ENCODE data around the gene RPS6KL1.

Gene RPS6KL1

DNA sequence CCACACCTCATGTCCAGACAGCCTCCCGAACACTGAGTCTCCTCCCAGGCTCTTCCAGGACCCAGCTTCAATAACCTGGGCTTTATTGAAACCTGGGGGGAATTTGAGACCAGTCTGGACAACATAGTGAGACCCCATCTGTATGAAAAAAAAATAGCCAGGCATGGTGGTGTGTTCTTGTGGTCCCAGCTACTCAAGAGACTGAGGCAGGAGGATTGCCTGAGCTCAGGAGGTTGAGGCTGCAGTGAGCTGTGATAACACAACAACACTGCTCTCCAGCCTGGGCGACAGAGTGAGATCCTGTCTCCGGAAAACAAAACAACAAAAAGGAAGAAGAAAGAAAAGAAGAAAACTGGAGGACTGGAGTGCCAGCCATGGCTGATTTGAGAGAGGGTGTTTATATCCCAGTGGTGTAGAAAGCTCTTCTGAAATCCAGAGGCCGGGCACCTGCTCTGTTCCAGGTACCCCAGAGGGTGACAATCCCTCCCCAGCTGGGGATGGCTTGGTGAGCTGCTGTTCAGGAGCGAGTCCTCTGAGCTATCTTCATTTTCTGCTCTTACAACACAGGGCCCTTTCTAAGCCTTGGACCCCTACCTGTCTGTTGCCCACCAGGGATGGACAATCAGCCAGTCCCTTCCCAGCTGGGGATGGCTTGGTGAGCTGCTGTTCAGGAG is 38.3 kb upstream of the RPS6KL1 start:
- no peak for DNase-seq
- WGBS, result 87% methylated on average over 4 of the region's 5 CpGs
- Histone ChIP-seq H3K9me3 (ENCODE audit: control insufficient read depth, low read length) (no peaks in the 10 kb centered on the region), H2AFZ (ENCODE audit: low read depth, low read length) (no peak overlapping the region), H2BK5ac (ENCODE audit: low read depth, low read length, poor library complexity, severe bottlenecking) (no peak overlapping the region), H3K4ac (ENCODE audit: low read depth in 1 of 2, low read length in 2 of 2) (no peak overlapping the region), H3K18ac (ENCODE audit: low read depth in 1 of 2, low read length in 2 of 2) (no peak overlapping the region), H3K4me2 (ENCODE audit: low read length, poor library complexity, severe bottlenecking) (no peak overlapping the region), H2BK15ac (ENCODE audit: low read depth, poor library complexity, severe bottlenecking) (no peak overlapping the region), H3K23ac (ENCODE audit: low read length in 2 of 2) (no peak overlapping the region), H3K27me3 (ENCODE audit: control insufficient read depth in 1 of 2, insufficient read depth in 1 of 2, low read length in 2 of 2) (peaks cover 0 to 4% of the 10 kb centered on the region in 2 experiments), H2AK5ac (ENCODE audit: low read length, severe bottlenecking) (no peak overlapping the region), H2BK120ac (ENCODE audit: low read depth, low read length) (no peak overlapping the region), H3K9ac (ENCODE audit: low read length) (no peak overlapping the region), H3K4me1 (ENCODE audit: control insufficient read depth, insufficient read depth, low read depth, low read length) (no peaks in the 10 kb centered on the region), H3K27ac (ENCODE audit: low read length, poor library complexity, severe bottlenecking) (no peak overlapping the region), H3K14ac (ENCODE audit: low read length in 2 of 2) (no peak overlapping the region), H2BK12ac (ENCODE audit: low read length in 2 of 2) (no peak overlapping the region), H3K36me3 (ENCODE audit: control insufficient read depth in 1 of 2, insufficient read depth in 2 of 2, low read depth in 1 of 2, low read length in 2 of 2) (no peaks in the 10 kb centered on the region), H4K8ac (ENCODE audit: low read length) (no peak overlapping the region), H3K4me3 (ENCODE audit: insufficient read depth in 1 of 2, low read depth in 1 of 2, low read length in 2 of 2) (no peak overlapping the region), H4K91ac (ENCODE audit: low read length) (no peak overlapping the region), H3K79me1 (replicated peaks; ENCODE audit: low read length, poor library complexity, severe bottlenecking) (no peaks in the 10 kb centered on the region)

DNA sequence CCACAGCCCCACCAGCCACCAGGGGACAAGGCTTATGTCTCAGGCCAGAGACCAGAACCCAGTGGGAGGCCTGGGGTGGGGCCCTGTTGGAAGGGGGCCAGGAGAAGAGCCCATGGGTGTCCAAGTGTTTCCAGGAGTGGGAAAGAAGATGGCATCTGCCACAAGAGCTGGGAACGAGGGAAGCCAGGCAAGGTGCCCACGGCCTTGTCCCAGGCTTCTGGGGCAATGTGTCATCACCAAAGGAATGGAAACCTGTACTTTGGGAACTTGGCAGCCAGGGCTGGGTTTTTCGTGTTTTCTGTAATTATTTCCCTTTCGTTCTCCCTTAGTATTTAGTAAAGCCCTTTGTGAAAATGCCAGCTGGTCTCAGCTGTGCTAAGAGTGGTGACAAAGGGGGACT is 37.7 kb upstream of the RPS6KL1 start:
- H3K14ac ChIP-seq (ENCODE audit: low read length in 2 of 2), result no peak overlapping the region
- H2BK5ac ChIP-seq (ENCODE audit: low read depth, low read length, poor library complexity, severe bottlenecking), result no peak overlapping the region
- H3K27ac ChIP-seq (ENCODE audit: low read length, poor library complexity, severe bottlenecking), result no peak overlapping the region
- no peak overlapping the region for H3K23ac ChIP-seq (ENCODE audit: low read length in 2 of 2)
- 95% methylated on average over 4 of the region's 4 CpGs for WGBS
- no peak overlapping the region for H2AFZ ChIP-seq (ENCODE audit: low read depth, low read length)
- no peak overlapping the region for H2BK120ac ChIP-seq (ENCODE audit: low read depth, low read length)
- H3K27me3 ChIP-seq (ENCODE audit: control insufficient read depth in 1 of 2, insufficient read depth in 1 of 2, low read length in 2 of 2), result peaks cover 0 to 4% of the 10 kb centered on the region in 2 experiments
- no peaks in the 10 kb centered on the region for H3K79me1 ChIP-seq (replicated peaks; ENCODE audit: low read length, poor library complexity, severe bottlenecking)
- H2BK15ac ChIP-seq (ENCODE audit: low read depth, poor library complexity, severe bottlenecking), result no peak overlapping the region
- peaks cover 4% of the 10 kb centered on the region for H3K4me1 ChIP-seq (ENCODE audit: control insufficient read depth, insufficient read depth, low read depth, low read length)
- no peak overlapping the region for H2AK5ac ChIP-seq (ENCODE audit: low read length, severe bottlenecking)
- H3K4me2 ChIP-seq (ENCODE audit: low read length, poor library complexity, severe bottlenecking), result no peak overlapping the region
- H2BK12ac ChIP-seq (ENCODE audit: low read length in 2 of 2), result no peak overlapping the region
- no peak overlapping the region for H3K4ac ChIP-seq (ENCODE audit: low read depth in 1 of 2, low read length in 2 of 2)
- no peaks in the 10 kb centered on the region for H3K36me3 ChIP-seq (ENCODE audit: control insufficient read depth in 1 of 2, insufficient read depth in 2 of 2, low read depth in 1 of 2, low read length in 2 of 2)
- no peak overlapping the region for H4K8ac ChIP-seq (ENCODE audit: low read length)
- no peak for DNase-seq
- no peaks in the 10 kb centered on the region for H3K9me3 ChIP-seq (ENCODE audit: control insufficient read depth, low read length)
- no peak overlapping the region for H3K9ac ChIP-seq (ENCODE audit: low read length)
- no peak overlapping the region for H4K91ac ChIP-seq (ENCODE audit: low read length)
- no peak overlapping the region for H3K18ac ChIP-seq (ENCODE audit: low read depth in 1 of 2, low read length in 2 of 2)
- H3K4me3 ChIP-seq (ENCODE audit: insufficient read depth in 1 of 2, low read depth in 1 of 2, low read length in 2 of 2), result no peak overlapping the region

DNA sequence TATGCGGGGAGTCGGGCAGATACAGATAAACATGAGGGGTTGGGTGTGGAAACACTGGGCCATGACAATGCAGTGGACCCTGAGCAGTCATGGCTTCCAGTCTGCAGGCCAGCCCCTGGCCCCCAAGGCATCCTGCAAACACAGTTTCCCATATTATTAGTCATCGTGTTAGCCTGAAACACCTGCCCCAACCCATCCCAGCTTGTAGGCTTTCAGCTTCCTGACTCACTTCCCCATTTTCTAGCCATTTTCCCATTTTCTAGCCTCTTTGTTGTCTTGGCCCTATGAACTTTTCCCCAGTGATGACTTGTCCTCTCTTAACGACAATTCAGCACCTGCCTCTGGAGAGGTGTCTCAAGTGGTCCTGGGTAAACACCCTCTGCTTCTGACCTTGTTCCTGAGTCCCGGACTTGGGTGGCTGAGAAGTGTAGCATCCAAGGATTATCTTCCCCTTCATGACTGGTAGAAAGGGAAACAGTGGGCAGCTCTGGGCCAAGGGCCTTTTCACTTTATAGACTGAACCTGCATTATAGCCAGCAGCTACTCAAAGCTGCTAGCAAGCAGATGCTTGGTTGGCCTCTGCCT is 36.6 kb upstream of the RPS6KL1 start:
- H3K18ac ChIP-seq (ENCODE audit: low read depth in 1 of 2, low read length in 2 of 2), result no peak overlapping the region
- no peaks in the 10 kb centered on the region for H3K79me1 ChIP-seq (replicated peaks; ENCODE audit: low read length, poor library complexity, severe bottlenecking)
- H2BK5ac ChIP-seq (ENCODE audit: low read depth, low read length, poor library complexity, severe bottlenecking), result no peak overlapping the region
- no peak overlapping the region for H4K8ac ChIP-seq (ENCODE audit: low read length)
- no peak overlapping the region for H2BK120ac ChIP-seq (ENCODE audit: low read depth, low read length)
- peaks cover 14% of the 10 kb centered on the region for H3K4me1 ChIP-seq (ENCODE audit: control insufficient read depth, insufficient read depth, low read depth, low read length)
- H3K9ac ChIP-seq (ENCODE audit: low read length), result no peak overlapping the region
- DNase-seq, result no peak
- no peak overlapping the region for H3K23ac ChIP-seq (ENCODE audit: low read length in 2 of 2)
- no peak overlapping the region for H2AFZ ChIP-seq (ENCODE audit: low read depth, low read length)
- H3K27me3 ChIP-seq (ENCODE audit: control insufficient read depth in 1 of 2, insufficient read depth in 1 of 2, low read length in 2 of 2), result peaks cover 0 to 4% of the 10 kb centered on the region in 2 experiments
- H4K91ac ChIP-seq (ENCODE audit: low read length), result no peak overlapping the region
- H3K14ac ChIP-seq (ENCODE audit: low read length in 2 of 2), result no peak overlapping the region
- H3K9me3 ChIP-seq (ENCODE audit: control insufficient read depth, low read length), result no peaks in the 10 kb centered on the region
- H2BK12ac ChIP-seq (ENCODE audit: low read length in 2 of 2), result no peak overlapping the region
- H2AK5ac ChIP-seq (ENCODE audit: low read length, severe bottlenecking), result no peak overlapping the region
- 91% methylated on average over 5 of the region's 5 CpGs for WGBS
- H3K27ac ChIP-seq (ENCODE audit: low read length, poor library complexity, severe bottlenecking), result no peak overlapping the region
- no peak overlapping the region for H3K4ac ChIP-seq (ENCODE audit: low read depth in 1 of 2, low read length in 2 of 2)
- no peak overlapping the region for H3K4me3 ChIP-seq (ENCODE audit: insufficient read depth in 1 of 2, low read depth in 1 of 2, low read length in 2 of 2)
- no peak overlapping the region for H3K4me2 ChIP-seq (ENCODE audit: low read length, poor library complexity, severe bottlenecking)
- no peaks in the 10 kb centered on the region for H3K36me3 ChIP-seq (ENCODE audit: control insufficient read depth in 1 of 2, insufficient read depth in 2 of 2, low read depth in 1 of 2, low read length in 2 of 2)
- H2BK15ac ChIP-seq (ENCODE audit: low read depth, poor library complexity, severe bottlenecking), result no peak overlapping the region

DNA sequence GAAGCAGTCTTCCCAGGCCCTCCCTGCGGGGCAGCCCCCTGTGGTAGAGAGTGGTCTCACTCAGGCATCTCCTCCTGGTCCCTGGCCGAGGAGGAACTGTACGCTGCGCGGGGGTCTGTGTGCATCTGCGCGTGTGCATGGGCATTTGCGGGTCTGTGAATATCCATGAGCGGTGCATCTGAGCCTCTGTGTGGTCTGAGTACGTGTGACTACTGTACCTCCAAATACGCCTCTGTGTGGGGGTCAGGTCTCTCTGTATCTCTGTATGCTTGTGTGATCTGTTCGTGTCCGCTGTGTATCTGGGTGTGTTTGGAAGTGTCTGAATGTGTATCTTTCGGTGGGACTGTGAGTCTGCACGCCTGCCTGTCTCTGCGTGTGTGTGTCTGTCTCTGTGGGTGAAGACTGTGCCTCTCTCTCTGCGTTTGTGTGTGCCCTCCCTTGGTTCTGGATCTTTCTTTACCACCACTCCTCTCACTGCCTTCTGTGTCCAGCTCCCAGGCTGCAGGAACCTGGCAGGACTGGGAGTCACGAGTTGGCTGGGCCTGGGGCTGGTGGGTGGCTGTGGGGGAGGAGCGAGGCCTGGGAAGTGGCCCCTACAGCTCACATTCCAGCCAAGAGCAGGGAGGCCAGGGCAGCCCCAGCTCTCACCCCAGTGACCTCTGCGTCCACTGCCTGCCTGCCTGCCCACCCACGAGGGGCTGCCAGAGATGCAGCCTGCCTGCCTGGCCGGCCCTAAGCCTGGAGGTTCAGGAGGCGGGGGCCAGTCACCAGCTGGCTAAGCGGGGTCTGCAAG is 33.4 kb upstream of the RPS6KL1 start:
- H3K9ac ChIP-seq (ENCODE audit: low read length), result no peak overlapping the region
- H2AFZ ChIP-seq (ENCODE audit: low read depth, low read length), result no peak overlapping the region
- H3K4ac ChIP-seq (ENCODE audit: low read depth in 1 of 2, low read length in 2 of 2), result peak overlapping the region; percentile 3 to 64
- H4K91ac ChIP-seq (ENCODE audit: low read length), result peak overlapping the region; percentile 74
- no peak overlapping the region for H3K23ac ChIP-seq (ENCODE audit: low read length in 2 of 2)
- peaks cover 4% of the 10 kb centered on the region for H3K79me1 ChIP-seq (replicated peaks; ENCODE audit: low read length, poor library complexity, severe bottlenecking)
- no peaks in the 10 kb centered on the region for H3K9me3 ChIP-seq (ENCODE audit: control insufficient read depth, low read length)
- H3K27ac ChIP-seq (ENCODE audit: low read length, poor library complexity, severe bottlenecking), result no peak overlapping the region
- peaks cover 0 to 7% of the 10 kb centered on the region in 2 experiments for H3K36me3 ChIP-seq (ENCODE audit: control insufficient read depth in 1 of 2, insufficient read depth in 2 of 2, low read depth in 1 of 2, low read length in 2 of 2)
- H3K4me1 ChIP-seq (ENCODE audit: control insufficient read depth, insufficient read depth, low read depth, low read length), result peaks cover 41% of the 10 kb centered on the region
- DNase-seq, result no peak
- H2AK5ac ChIP-seq (ENCODE audit: low read length, severe bottlenecking), result no peak overlapping the region
- H4K8ac ChIP-seq (ENCODE audit: low read length), result peak overlapping the region; percentile 89
- no peak overlapping the region for H3K14ac ChIP-seq (ENCODE audit: low read length in 2 of 2)
- no peak overlapping the region for H3K4me2 ChIP-seq (ENCODE audit: low read length, poor library complexity, severe bottlenecking)
- H2BK15ac ChIP-seq (ENCODE audit: low read depth, poor library complexity, severe bottlenecking), result peak overlapping the region; percentile 70
- H2BK120ac ChIP-seq (ENCODE audit: low read depth, low read length), result no peak overlapping the region
- no peaks in the 10 kb centered on the region for H3K27me3 ChIP-seq (ENCODE audit: control insufficient read depth in 1 of 2, insufficient read depth in 1 of 2, low read length in 2 of 2)
- H3K4me3 ChIP-seq (ENCODE audit: insufficient read depth in 1 of 2, low read depth in 1 of 2, low read length in 2 of 2), result no peak overlapping the region
- peak overlapping the region; percentile 42 to 49 for H2BK12ac ChIP-seq (ENCODE audit: low read length in 2 of 2)
- H2BK5ac ChIP-seq (ENCODE audit: low read depth, low read length, poor library complexity, severe bottlenecking), result no peak overlapping the region
- WGBS, result 63% methylated on average over 22 of the region's 24 CpGs
- H3K18ac ChIP-seq (ENCODE audit: low read depth in 1 of 2, low read length in 2 of 2), result peak overlapping the region; percentile 47 to 71

Measured in mesenchymal stem cell (in vitro differentiated cells and primary cell).